ENCODE measurements around the gene RAB10. TPM values are rescaled to one million over a fixed set of nuclear protein-coding genes. Genes with fewer than 3 reads are reported as not detected.

The RAB10 gene
- total RNA-seq, 2 donors from 2014 or later: 115 to 121 TPM

- no peak overlapping the region for H3K27ac ChIP-seq (ENCODE audit: low read depth, low read length)
- H3K36me3 ChIP-seq (ENCODE audit: control insufficient read depth, insufficient read depth, low read length): no peaks in the 10 kb centered on the region
- no peak overlapping the region for H3K27ac Mint-ChIP-seq
- 90 to 100% methylated on average over 2 to 5 of the region's 5 CpGs for WGBS, 2 experiments (ENCODE audit: insufficient coverage in 1 of 2, insufficient read length in 1 of 2)
- H3K27me3 Mint-ChIP-seq (ENCODE audit: insufficient read depth): peaks cover 62% of the 10 kb centered on the region
- H3K9me3 Mint-ChIP-seq: no peaks in the 10 kb centered on the region
- H3K36me3 Mint-ChIP-seq (ENCODE audit: low read depth): no peaks in the 10 kb centered on the region
- no peaks in the 10 kb centered on the region for H3K4me1 ChIP-seq (ENCODE audit: control insufficient read depth, insufficient read depth, low read length)
- no peak overlapping the region for H3K4me3 Mint-ChIP-seq
- no peaks in the 10 kb centered on the region for H3K9me3 ChIP-seq (ENCODE audit: control insufficient read depth, low read length)
- H3K27me3 ChIP-seq (ENCODE audit: control insufficient read depth, insufficient read depth, low read length, poor library complexity, severe bottlenecking): peaks cover 18% of the 10 kb centered on the region
- no peak for DNase-seq
- H3K4me3 ChIP-seq (ENCODE audit: low read length): no peak overlapping the region
- H3K9ac ChIP-seq (ENCODE audit: extremely low read depth, low read length, poor library complexity, severe bottlenecking): no peak overlapping the region
- peaks cover 8% of the 10 kb centered on the region for H3K4me1 Mint-ChIP-seq
- TF ChIP-seq, protein P1, sequence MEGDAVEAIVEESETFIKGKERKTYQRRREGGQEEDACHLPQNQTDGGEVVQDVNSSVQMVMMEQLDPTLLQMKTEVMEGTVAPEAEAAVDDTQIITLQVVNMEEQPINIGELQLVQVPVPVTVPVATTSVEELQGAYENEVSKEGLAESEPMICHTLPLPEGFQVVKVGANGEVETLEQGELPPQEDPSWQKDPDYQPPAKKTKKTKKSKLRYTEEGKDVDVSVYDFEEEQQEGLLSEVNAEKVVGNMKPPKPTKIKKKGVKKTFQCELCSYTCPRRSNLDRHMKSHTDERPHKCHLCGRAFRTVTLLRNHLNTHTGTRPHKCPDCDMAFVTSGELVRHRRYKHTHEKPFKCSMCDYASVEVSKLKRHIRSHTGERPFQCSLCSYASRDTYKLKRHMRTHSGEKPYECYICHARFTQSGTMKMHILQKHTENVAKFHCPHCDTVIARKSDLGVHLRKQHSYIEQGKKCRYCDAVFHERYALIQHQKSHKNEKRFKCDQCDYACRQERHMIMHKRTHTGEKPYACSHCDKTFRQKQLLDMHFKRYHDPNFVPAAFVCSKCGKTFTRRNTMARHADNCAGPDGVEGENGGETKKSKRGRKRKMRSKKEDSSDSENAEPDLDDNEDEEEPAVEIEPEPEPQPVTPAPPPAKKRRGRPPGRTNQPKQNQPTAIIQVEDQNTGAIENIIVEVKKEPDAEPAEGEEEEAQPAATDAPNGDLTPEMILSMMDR (conservative IDR thresholded peaks at IDR 0.05): no peak
These were observed 148.6 kb downstream of the RAB10 start for GRCh38 chr2:26182441-26182840.

DNA sequence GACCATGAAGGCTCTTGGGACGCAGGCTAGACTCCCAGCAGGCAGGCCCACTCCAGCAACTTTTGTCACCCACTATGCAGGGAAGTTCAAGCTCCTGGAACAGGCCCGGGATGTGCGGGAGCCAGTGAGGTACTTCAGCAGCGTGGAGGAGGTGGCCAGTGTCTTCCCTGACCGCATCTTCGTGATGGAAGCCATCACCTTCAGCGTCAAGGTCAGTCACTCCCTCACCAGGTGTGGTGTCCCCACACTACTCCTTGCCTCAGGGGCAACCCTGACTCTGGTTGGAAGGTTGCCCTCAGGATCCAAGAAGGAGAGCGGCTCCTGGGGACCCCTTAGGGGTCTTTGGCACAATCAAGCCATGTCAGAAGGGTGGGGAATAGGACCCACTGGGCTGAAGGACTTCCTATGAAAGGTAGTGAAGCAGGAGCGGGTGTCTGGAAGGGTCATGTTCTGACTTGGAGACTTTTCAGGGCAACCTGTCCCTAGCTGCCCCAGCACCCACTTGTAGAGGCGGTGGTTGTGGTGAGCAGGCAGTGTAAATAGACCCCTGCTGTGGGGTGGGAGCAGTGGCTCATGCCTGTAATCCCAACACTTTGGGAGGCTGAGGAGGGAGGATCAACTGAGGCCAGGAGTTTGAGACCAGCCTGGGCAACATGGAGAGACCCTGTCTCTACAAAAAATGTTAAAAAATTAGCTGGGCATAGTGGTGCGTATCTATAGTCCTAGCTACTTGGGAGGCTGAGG is 149.2 kb downstream of the RAB10 start:
- Histone ChIP-seq H3K4me3 (ENCODE audit: low read length) (no peak overlapping the region), H3K9me3 (ENCODE audit: control insufficient read depth, low read length) (no peaks in the 10 kb centered on the region), H3K27ac (ENCODE audit: low read depth, low read length) (no peak overlapping the region), H3K27me3 (ENCODE audit: control insufficient read depth, insufficient read depth, low read length, poor library complexity, severe bottlenecking) (peaks cover 18% of the 10 kb centered on the region), H3K4me1 (ENCODE audit: control insufficient read depth, insufficient read depth, low read length) (no peaks in the 10 kb centered on the region), H3K36me3 (ENCODE audit: control insufficient read depth, insufficient read depth, low read length) (no peaks in the 10 kb centered on the region), H3K9ac (ENCODE audit: extremely low read depth, low read length, poor library complexity, severe bottlenecking) (no peak overlapping the region)
- H3K4me3 Mint-ChIP-seq: peak overlapping the region; percentile 50
- peaks cover 10% of the 10 kb centered on the region for H3K4me1 Mint-ChIP-seq
- no peak for DNase-seq
- H3K27ac Mint-ChIP-seq: no peak overlapping the region
- H3K36me3 Mint-ChIP-seq (ENCODE audit: low read depth): peaks cover 2% of the 10 kb centered on the region
- TF ChIP-seq, protein P1 (conservative IDR thresholded peaks at IDR 0.05): no peak
- peaks cover 62% of the 10 kb centered on the region for H3K27me3 Mint-ChIP-seq (ENCODE audit: insufficient read depth)
- WGBS, 2 experiments (ENCODE audit: insufficient coverage in 1 of 2, insufficient read length in 1 of 2): 93 to 99% methylated on average over 8 to 11 of the region's 11 CpGs
- H3K9me3 Mint-ChIP-seq: no peaks in the 10 kb centered on the region

- no peak overlapping the region for H3K27ac Mint-ChIP-seq
- H3K9ac ChIP-seq (ENCODE audit: extremely low read depth, low read length, poor library complexity, severe bottlenecking): no peak overlapping the region
- peak; percentile 73 for DNase-seq
These were observed 150.2 kb downstream of the RAB10 start for GRCh38 chr2:26184121-26184520.

More at GRCh38 chr2:26184121-26184520, 150.2 kb downstream of the RAB10 start:
- TF ChIP-seq, protein P1 (conservative IDR thresholded peaks at IDR 0.05): no peak
- H3K9me3 Mint-ChIP-seq: no peaks in the 10 kb centered on the region
- H3K36me3 ChIP-seq (ENCODE audit: control insufficient read depth, insufficient read depth, low read length): peaks cover 5% of the 10 kb centered on the region
- H3K4me3 Mint-ChIP-seq: peak overlapping the region; percentile 50
- peaks cover 10% of the 10 kb centered on the region for H3K4me1 Mint-ChIP-seq
- no peaks in the 10 kb centered on the region for H3K4me1 ChIP-seq (ENCODE audit: control insufficient read depth, insufficient read depth, low read length)
- H3K36me3 Mint-ChIP-seq (ENCODE audit: low read depth): peaks cover 7% of the 10 kb centered on the region
- H3K9me3 ChIP-seq (ENCODE audit: control insufficient read depth, low read length): no peaks in the 10 kb centered on the region
- no peak overlapping the region for H3K4me3 ChIP-seq (ENCODE audit: low read length)
- 76 to 86% methylated on average over 26 to 34 of the region's 34 CpGs for WGBS, 2 experiments (ENCODE audit: insufficient coverage in 1 of 2, insufficient read length in 1 of 2)
- peaks cover 18% of the 10 kb centered on the region for H3K27me3 ChIP-seq (ENCODE audit: control insufficient read depth, insufficient read depth, low read length, poor library complexity, severe bottlenecking)
- peaks cover 62% of the 10 kb centered on the region for H3K27me3 Mint-ChIP-seq (ENCODE audit: insufficient read depth)
- H3K27ac ChIP-seq (ENCODE audit: low read depth, low read length): no peak overlapping the region
